ENCODE measurements around the gene ADGRA1.

ADGRA1 gene

GRCh38 chr10:133079836-133080682 is 7.7 kb upstream of the ADGRA1 start:
- DNase-seq = no peak

GRCh38 chr10:133080683-133081040 is 7.1 kb upstream of the ADGRA1 start:
- DNase-seq = no peak

- no peak for DNase-seq
Observed at GRCh38 chr10:133081636-133082035, 6.1 kb upstream of the ADGRA1 start.

GRCh38 chr10:133082685-133083421 is 4.9 kb upstream of the ADGRA1 start:
- DNase-seq = no peak

GRCh38 chr10:133083422-133084100 is 4.2 kb upstream of the ADGRA1 start:
- no peak for DNase-seq

- DNase-seq = no peak
Observed at GRCh38 chr10:133084491-133084890, 3.2 kb upstream of the ADGRA1 start.

GRCh38 chr10:133085251-133086125 is 2.2 kb upstream of the ADGRA1 start:
- no peak for DNase-seq

GRCh38 chr10:133086247-133086646 is 1.5 kb upstream of the ADGRA1 start:
- no peak for DNase-seq

- no peak for DNase-seq
Observed at GRCh38 chr10:133087045-133087678, 562 bp upstream of the ADGRA1 start.

- no peak for DNase-seq
Observed at GRCh38 chr10:133088179-133088955, 643 bp downstream of the ADGRA1 start.

GRCh38 chr10:133088956-133089800 is 1.5 kb downstream of the ADGRA1 start:
- no peak for DNase-seq

GRCh38 chr10:133090101-133090500 is 2.4 kb downstream of the ADGRA1 start:
- no peak for DNase-seq

GRCh38 chr10:133090654-133091053 is 2.9 kb downstream of the ADGRA1 start:
- no peak for DNase-seq

- DNase-seq = no peak
Observed at GRCh38 chr10:133091316-133091715, 3.6 kb downstream of the ADGRA1 start.

GRCh38 chr10:133093291-133093690 is 5.6 kb downstream of the ADGRA1 start:
- DNase-seq = no peak

GRCh38 chr10:133094286-133094685 is 6.6 kb downstream of the ADGRA1 start:
- DNase-seq = no peak

GRCh38 chr10:133094866-133095265 is 7.1 kb downstream of the ADGRA1 start:
- no peak for DNase-seq

GRCh38 chr10:133095586-133095985 is 7.9 kb downstream of the ADGRA1 start:
- no peak for DNase-seq

- no peak for DNase-seq
Observed at GRCh38 chr10:133096616-133097269, 9.0 kb downstream of the ADGRA1 start.

- no peak for DNase-seq
Observed at GRCh38 chr10:133097418-133097817, 9.7 kb downstream of the ADGRA1 start.
